PC-9 (cell line): ENCODE results near the gene GMCL2.

Experiments used
- CTCF ChIP-seq: fragments of 200-600 bp; sonication (generic); conservative IDR thresholded peaks from 2 replicates; pipeline ENCODE4 v1.6.1; 2017; ENCODE audit warnings: mixed run types, antibody characterized with exemption, mild to moderate bottlenecking, moderate library complexity
- EZH2 ChIP-seq: fragments of 200-600 bp; sonication (generic); IDR thresholded peaks from 2 replicates; pipeline ENCODE4 v1.8.0; 2017; ENCODE audit warnings: antibody characterized with exemption, low read depth

GRCh38 chr5:178215280-178216002 lies 28.3 kb upstream of the GMCL2 start:
- TF ChIP-seq EZH2 (no peak), CTCF (no peak)
